Mesodermal cell (in vitro differentiated cells): Measurements from ENCODE around the gene CCNF. TPM values are rescaled to one million over a fixed set of nuclear protein-coding genes. Genes with fewer than 3 reads are reported as not detected.
A peak's percentile ranks its signal among the peaks of the same experiment; 100 is the strongest.
"Not testable (repeated sequence)": the region's sequence is repeated elsewhere in the genome, so short reads cannot be mapped to it uniquely, and the experiment has no call there.

Source experiments
- H3K27ac ChIP-seq: 2 replicates; pipeline ENCODE4 v1.7.0; 2013; ENCODE audit warnings: mild to moderate bottlenecking, low read depth, low read length, moderate library complexity; ENCODE audit not compliant: severe bottlenecking
- H3K36me3 ChIP-seq: 2 replicates; pipeline ENCODE4 v1.7.1; 2013; ENCODE audit warnings: mild to moderate bottlenecking, low read length, moderate library complexity; ENCODE audit not compliant: control insufficient read depth, insufficient read depth
- H3K4me1 ChIP-seq: one replicate; pipeline ENCODE4 v1.7.1; 2013; ENCODE audit warnings: mild to moderate bottlenecking, low read length; ENCODE audit not compliant: insufficient read depth, control insufficient read depth, poor library complexity, severe bottlenecking
- H3K4me3 ChIP-seq: 2 replicates; pipeline ENCODE4 v1.7.0; 2013; ENCODE audit warnings: low read length, control low read depth, mild to moderate bottlenecking; ENCODE audit not compliant: insufficient read depth, poor library complexity, severe bottlenecking; ENCODE audit errors: extremely low read depth
- H3K9me3 ChIP-seq: 2 replicates; pipeline ENCODE4 v1.7.1; 2013; ENCODE audit warnings: mild to moderate bottlenecking, low read length, moderate library complexity; ENCODE audit not compliant: control insufficient read depth
- WGBS, 2 experiments: methylation state at CpG; one replicate each; pipeline ENCODE4 v1.1.5; 2013; ENCODE audit warnings: missing lambda C conversion rate in 2 of 2; ENCODE audit not compliant: insufficient coverage in 2 of 2; 5-methylcytosine and 5-hydroxymethylcytosine counted together
- polyA plus RNA-seq, 2 experiments: library from polyadenylated mRNA; stranded (reverse); fragments of 50-300 nt; gene quantifications; one replicate each; pipeline ENCODE4 v1.2.3, GENCODE V29; 2013

The CCNF gene, protein sequence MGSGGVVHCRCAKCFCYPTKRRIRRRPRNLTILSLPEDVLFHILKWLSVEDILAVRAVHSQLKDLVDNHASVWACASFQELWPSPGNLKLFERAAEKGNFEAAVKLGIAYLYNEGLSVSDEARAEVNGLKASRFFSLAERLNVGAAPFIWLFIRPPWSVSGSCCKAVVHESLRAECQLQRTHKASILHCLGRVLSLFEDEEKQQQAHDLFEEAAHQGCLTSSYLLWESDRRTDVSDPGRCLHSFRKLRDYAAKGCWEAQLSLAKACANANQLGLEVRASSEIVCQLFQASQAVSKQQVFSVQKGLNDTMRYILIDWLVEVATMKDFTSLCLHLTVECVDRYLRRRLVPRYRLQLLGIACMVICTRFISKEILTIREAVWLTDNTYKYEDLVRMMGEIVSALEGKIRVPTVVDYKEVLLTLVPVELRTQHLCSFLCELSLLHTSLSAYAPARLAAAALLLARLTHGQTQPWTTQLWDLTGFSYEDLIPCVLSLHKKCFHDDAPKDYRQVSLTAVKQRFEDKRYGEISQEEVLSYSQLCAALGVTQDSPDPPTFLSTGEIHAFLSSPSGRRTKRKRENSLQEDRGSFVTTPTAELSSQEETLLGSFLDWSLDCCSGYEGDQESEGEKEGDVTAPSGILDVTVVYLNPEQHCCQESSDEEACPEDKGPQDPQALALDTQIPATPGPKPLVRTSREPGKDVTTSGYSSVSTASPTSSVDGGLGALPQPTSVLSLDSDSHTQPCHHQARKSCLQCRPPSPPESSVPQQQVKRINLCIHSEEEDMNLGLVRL
- 25.7 TPM for polyA plus RNA-seq (2013, experiment 1 of 2)
- 23.2 TPM for polyA plus RNA-seq (2013, experiment 2 of 2)

DNA sequence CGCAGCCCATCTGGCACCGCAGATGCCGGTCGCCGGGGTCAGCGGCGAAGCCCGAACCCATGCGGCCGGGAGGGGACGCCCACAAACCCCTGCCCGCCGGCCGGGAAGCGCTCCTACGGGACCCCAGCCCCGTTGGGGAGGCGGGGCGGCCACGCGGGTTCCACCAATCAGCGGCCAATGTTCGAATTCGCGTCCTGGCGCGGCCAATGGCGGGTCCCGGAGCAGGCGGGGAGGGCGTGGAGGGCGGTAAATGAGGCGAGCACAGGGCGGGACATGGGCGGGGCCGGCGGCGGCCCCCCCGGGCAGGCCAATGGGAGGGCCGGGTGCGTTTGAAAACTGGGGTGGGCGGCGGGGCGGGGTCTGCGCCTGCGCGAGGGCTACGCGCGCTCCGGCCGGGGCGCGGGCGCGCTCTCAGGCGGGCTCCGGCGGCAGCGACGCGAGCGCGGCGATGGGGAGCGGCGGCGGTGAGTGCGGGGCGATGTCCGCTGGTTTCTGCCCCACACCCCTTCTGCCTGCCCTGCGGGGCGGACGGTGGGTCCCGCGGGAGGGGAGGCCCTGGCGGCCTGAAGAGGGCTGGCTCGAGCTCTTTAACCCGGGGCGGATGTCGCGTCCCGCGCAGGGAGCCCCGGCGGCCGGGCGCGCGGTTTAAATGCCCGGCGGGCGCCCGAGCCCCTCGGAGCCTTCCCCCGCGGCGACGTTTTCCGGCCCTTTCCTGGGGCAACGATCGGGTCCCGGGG lies at the start of gene CCNF:
CCNF (plus strand) TSS at position 414 of the 737 bp plus-strand sequence; CDS start at position 449, 35 bp downstream.
- Histone ChIP-seq H3K27ac (peak within 1 kb of the TSS; percentile 36), H3K9me3 (no peaks in the 10 kb centered on the region), H3K4me3 (peak within 1 kb of the TSS; percentile 93), H3K4me1 (no peaks in the 10 kb centered on the region), H3K36me3 (peaks cover 31% of the 10 kb centered on the region)
- WGBS, 2 experiments = 0% methylated on average over 58 to 98 of the region's 103 CpGs

DNA sequence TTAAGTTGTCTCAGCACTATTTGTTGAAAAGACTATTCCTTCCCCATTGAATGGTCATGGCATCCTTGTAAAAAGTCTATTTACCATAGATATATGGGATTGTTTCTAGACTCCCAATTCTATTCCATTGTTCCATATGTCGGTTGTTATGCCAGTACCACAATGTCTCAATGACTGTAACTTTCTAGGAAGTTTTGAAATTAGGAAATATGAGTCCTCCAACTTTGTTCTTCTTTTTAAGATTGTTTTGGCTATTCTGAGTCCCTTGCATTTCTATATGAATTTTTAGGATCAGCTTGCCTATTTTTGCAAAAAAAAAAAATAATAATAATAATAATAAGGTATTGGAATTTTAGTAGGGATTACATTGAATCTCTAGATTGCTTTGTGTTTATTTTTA lies 45.7 kb upstream of the CCNF start:
- Histone ChIP-seq H3K27ac (no peak overlapping the region), H3K9me3 (no peaks in the 10 kb centered on the region), H3K36me3 (no peaks in the 10 kb centered on the region), H3K4me1 (no peaks in the 10 kb centered on the region), H3K4me3 (no peak overlapping the region)
- 100% methylated on average over 1 of the region's 1 CpG; no CpG with 5 or more reads in 1 of the 2 experiments for WGBS, 2 experiments

DNA sequence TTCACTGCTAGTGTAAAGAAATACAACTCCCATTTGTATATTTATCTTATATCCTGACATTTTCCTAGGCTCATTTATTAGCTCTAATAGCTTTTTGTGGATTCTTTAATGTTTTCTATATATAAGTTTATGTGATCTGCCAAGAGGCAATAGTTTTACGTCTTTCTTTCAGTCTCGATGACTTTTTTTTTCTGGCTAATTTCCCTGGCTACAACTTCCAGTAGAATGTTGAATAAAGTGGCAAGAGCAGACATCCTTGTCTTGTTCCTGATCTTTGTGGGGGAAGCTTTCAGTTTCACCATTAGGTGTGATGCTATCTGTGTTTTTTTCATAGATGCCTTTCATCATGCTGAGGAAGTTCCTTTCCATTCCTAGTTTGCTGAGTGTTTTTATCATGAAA lies 44.8 kb upstream of the CCNF start:
- H3K9me3 ChIP-seq = peaks cover 4% of the 10 kb centered on the region
- H3K4me1 ChIP-seq = no peaks in the 10 kb centered on the region
- no peaks in the 10 kb centered on the region for H3K36me3 ChIP-seq
- WGBS, 2 experiments = 70% methylated on average over 2 of the region's 2 CpGs; no CpG with 5 or more reads in 1 of the 2 experiments
- H3K4me3 ChIP-seq = no peak overlapping the region
- no peak overlapping the region for H3K27ac ChIP-seq

DNA sequence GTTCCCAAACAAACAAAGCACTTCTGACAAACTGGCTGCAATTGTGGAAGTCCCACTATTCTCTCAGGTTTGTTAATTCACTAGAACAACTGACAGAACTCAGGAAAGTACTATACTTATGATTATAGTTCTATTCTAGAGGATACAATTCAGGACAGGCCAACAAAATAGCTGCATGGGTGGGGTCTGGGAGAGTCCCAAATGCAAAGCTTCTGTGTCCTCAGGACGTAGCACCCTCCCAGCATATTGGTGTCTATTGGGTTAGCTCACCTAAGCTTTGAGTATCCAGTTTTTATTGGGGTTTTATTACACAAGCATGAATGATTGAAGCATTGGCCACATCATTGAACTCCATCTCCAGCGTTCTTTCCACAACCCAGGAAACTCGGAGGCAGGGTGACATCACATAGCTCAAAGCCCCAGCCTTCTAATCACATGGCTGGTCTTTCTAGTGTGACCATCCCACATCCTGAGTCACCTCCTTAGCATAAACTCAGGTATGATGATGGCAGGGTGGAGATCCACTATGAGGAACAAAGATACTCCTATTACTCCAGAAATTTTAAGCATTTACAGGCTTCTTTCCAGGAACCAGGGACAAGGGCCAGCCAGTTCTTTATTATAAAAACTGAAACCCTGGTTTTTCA lies 43.9 kb upstream of the CCNF start:
- Histone ChIP-seq H3K27ac (no peak overlapping the region), H3K9me3 (peaks cover 4% of the 10 kb centered on the region), H3K4me1 (no peaks in the 10 kb centered on the region), H3K4me3 (no peak overlapping the region), H3K36me3 (no peaks in the 10 kb centered on the region)
- 64 to 100% methylated on average over 1 to 3 of the region's 3 CpGs for WGBS, 2 experiments

DNA sequence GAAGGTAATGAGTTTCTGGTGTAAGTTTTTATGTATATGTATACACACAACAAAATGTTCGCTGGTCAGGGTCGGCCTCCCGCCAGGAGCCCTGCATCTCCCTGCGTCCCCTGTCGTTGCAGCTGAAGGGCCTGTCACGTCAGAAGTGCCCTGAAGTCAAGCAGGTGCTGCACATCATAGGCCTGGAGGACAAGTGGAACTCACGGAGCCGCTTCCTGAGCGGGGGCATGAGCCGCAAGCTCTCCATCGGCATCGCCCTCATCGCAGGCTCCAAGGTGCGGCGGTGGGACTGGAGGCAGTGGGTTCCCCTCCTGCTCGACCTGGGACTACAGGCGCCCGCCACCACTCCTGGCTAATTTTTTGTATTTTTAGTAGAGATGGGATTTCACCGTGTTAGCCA lies 43.3 kb upstream of the CCNF start:
- not testable (repeated sequence) for H3K4me1 ChIP-seq, H3K27ac ChIP-seq, H3K9me3 ChIP-seq, H3K36me3 ChIP-seq, H3K4me3 ChIP-seq
- 88 to 91% methylated on average over 15 of the region's 19 CpGs for WGBS, 2 experiments

DNA sequence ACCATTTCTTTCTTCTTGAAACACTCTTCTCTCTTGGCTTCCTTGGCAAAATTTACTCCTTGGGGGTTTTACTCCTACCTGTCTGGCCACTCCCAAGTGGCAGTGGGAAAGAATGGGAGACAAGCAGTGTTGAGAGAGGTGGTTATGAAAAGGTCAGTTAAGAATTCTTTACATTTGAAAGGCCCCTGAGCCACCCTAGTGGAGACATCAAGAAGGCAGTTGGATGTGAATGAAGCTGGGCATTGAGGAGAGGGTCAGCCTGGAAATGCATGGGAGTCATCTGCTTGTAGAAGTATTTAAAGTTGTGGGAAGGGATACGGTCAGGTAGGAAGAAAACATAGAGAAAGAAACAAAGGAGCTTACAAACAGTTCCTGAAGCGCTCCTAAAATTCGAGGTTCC lies 42.3 kb upstream of the CCNF start:
- Histone ChIP-seq H3K27ac (no peak overlapping the region), H3K36me3 (no peaks in the 10 kb centered on the region), H3K4me1 (no peaks in the 10 kb centered on the region), H3K4me3 (no peak overlapping the region), H3K9me3 (peaks cover 4% of the 10 kb centered on the region)
- 17 to 30% methylated on average over 3 of the region's 3 CpGs for WGBS, 2 experiments

DNA sequence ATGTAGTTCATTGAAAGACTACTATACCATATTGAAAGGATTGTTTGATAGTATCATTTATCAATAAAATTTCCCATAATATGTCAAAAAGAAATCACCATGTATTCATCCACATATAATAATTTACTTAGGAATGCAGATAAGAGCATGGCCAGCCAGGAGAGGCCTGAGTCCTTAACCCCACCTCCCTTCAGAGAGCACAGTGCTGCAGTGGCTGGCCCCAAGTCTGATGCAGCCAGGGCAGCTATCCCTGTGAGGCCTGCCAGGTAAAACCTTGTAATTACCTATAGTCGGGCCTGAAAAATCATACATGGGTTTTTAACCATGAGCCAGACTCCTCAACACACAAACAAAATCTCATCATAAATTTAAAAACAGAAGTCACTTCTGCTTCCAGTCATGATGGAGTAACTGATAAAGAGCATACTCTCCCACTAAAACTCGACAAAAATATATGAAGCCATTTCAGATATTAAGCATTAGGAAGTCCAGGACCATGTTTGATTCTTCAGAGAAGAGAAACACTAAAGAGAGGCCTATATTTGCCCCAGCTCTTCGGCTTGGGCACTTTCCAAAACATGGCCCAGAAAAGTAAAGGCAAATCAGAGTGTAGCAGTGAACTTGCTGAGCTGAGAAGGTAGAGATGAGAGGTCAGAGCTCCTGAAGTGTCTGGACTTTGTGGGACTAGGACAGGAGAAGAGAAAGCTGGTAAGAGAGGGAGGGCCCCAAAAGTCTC lies 40.9 kb upstream of the CCNF start:
- no peak overlapping the region for H3K4me3 ChIP-seq
- no peak overlapping the region for H3K27ac ChIP-seq
- H3K36me3 ChIP-seq = no peaks in the 10 kb centered on the region
- WGBS, 2 experiments = 82 to 96% methylated on average over 2 of the region's 3 CpGs
- H3K4me1 ChIP-seq = no peaks in the 10 kb centered on the region
- H3K9me3 ChIP-seq = peaks cover 4% of the 10 kb centered on the region

DNA sequence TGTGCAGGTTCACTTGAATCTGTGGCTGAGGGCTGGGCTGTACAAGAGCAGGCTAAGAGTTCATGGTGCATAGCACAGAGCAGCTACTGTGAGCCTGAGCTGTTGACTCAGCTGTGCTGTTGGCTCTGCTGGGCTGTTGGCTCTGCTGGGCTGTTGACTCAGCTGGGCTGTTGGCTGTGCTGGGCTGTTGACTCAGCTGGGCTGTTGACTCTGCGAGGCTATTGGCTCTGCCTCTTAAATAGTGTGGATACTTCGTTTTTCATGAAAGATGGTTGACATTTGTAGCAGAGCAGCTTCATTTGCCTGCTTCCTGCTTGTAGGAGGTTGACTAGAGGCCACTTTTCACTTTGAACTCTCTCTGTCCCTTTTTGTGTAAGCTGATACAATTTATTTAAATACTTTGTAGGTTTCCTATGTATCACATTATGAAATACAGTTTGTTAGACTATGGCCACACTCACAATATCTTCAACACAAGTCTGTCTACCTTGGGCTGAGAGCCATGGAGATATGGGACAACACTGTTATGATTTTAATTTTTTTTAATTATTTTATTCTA lies 40.3 kb upstream of the CCNF start:
- 40 to 47% methylated on average over 1 to 2 of the region's 2 CpGs for WGBS, 2 experiments
- Histone ChIP-seq H3K9me3 (peaks cover 4% of the 10 kb centered on the region), H3K4me3 (no peak overlapping the region)

DNA sequence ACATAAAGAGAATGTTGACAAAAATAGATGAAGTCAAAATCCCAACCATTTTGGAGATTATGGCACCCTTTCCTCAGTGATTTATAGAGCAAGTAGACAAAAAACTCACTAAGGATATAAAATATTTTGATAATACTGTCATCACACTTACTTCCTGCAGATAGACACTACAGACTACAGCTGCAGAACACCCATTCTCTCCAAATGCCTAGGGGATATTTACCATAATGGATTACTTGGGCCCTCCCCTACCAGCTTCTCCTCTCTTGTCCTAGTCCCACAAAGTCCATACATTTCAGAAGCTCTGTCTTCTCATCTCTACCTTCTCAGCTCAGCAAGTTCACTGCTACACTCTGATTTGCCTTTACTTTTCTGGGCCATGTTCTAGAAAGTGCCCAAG lies 37.2 kb upstream of the CCNF start:
- Histone ChIP-seq H3K27ac (no peak overlapping the region), H3K9me3 (peaks cover 4% of the 10 kb centered on the region), H3K4me1 (no peaks in the 10 kb centered on the region), H3K4me3 (no peak overlapping the region), H3K36me3 (no peaks in the 10 kb centered on the region)

More for the DNA sequence above, 40.3 kb upstream of the CCNF start:
- Histone ChIP-seq H3K36me3 (no peaks in the 10 kb centered on the region), H3K4me1 (no peaks in the 10 kb centered on the region), H3K27ac (no peak overlapping the region)
